Stimulated activated CD8-positive, alpha-beta memory T cell treated with anti-CD3 and anti-CD28 coated beads, Interleukin-15, amount 100 ng/mL, for 1 hour (primary cell): ENCODE measurements around the gene ZNF24.

ENCODE experiments used
- DNase-seq: peaks from one replicate; pipeline ENCODE4 v3.0.0-alpha.2; 2020; ENCODE audit warnings: low read depth

Gene ZNF24

DNA sequence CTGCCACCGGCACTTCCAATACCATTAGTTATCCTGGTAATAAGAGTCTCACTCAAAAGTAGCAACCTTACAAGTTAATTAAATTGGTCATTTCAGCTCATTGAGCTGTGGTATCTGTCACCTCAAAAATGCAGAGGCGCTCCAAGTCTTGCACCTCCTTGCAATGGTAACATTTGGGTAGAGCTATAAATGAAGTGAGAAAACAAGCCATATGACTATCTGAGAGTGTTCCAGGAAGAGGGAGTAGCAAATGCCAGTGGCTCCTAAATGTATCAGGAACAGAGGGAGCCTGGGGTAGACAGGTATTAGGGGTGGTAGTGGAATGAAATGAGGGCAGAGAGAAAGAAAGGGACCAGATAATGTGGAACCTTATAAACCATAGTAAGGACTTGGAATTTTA, 48.2 kb downstream of the ZNF24 start:
- DNase-seq = no peak

DNA sequence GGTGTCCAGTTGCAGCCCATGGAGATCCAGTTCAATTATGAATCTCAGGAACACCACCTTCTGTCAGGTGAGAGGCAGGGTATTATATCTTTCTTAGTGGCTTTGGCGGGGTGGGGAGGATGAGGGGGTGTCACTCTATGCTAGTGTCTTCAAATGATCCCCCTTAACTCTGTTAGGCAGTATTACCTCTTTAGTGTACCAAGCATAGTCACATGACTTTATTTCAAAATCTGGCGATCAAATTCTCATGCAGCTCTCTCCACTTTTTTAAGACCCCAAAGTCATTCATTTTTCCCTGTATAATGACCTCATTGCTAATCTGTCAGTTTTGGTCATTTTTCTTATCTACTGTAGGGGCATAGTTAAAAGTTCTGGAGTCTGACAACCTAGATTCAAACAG, 53.1 kb downstream of the ZNF24 start:
- DNase-seq = no peak

DNA sequence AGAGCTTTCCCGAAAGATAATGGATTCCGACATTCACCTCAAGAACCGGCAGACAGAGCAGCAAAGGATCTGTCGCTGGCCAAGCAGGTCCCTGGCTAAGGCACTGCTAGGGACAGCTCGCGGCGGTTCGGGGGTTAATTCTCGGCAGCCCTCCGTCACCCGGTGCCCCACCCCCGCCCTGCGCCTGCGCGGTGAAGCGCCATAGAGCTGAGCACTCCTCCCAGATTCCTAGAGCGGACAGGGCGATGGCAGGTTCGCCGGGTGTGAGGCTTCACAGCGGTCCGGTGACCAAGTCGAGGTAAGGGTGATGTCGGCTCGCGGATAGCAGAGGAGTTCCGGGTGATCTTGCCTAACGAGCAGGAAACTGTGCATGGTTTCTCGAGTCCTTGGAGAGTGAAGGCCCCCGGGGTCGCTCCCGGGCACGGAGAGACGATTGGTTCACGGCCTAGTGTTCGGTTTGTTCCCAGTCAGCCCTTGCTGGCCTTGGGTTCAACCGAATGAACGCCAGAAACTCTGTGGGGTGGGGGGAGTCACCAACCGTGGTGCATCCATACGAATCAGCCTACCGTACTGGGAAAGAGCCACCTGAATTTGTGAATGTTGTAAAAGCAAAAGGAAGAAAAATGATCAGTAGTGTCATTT, 54.0 kb downstream of the ZNF24 start, which contains the start of gene ZSCAN30:
TSS of gene ZSCAN30 (minus strand) at position 136 of the 642 bp plus-strand sequence. CDS start 25,877 bp downstream, outside the sequence.
- DNase-seq = peak; percentile 94

DNA sequence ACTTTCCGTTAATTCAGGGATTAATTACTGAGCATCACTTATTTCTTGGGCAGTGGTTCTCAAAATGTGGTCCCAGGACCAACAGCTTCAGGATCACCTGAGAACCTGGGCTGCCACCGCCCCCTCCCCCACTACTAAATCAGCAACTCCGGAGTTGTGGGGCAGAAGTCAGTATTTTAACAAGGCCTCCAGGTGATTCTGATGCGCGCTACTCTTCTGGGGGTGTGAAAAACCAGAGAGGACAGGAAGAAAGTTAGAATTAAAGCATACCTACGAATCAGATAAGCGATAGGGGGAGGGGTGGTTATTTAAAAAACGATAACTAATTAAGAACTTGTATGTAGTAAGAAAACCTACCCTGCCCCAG, 54.5 kb downstream of the ZNF24 start:
- no peak for DNase-seq

DNA sequence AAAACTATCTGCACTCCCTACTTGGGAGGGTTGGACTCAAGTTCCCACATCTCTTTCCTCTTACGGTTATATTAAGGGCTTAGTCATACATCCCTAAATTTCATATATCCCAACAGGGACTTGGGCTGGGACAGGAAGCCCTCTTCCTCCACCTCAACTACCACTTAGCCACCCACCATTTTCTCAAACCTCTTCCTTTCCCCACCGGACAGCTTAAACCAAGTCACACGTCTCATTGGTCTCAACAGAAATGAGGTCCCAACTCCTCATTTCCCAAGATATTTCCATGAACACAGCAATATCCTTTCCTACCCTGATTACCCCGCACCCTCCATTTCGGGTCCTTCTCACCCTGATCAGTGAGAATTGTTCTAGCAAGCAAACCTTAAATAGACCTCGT, 54.9 kb downstream of the ZNF24 start:
- no peak for DNase-seq

DNA sequence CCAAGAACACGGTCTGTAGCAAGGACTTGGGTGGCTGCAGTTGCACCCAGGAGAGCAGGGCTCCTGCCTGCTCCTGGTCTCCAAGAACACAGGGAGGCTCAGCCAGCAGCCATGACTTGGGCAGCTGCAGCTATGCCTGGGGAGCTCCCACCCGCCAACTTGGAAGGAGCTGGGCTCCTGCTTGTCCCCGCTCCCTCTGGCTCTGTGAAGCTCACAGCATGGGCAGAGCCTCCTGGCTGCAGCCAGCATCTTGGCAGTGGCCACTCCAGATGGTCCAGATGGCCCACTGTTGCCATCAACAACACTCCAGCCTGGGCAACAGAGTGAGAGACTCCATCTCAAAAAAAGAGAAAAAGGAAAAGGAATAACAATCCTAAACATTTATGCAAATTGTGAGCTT, 59.4 kb downstream of the ZNF24 start:
- no peak for DNase-seq

DNA sequence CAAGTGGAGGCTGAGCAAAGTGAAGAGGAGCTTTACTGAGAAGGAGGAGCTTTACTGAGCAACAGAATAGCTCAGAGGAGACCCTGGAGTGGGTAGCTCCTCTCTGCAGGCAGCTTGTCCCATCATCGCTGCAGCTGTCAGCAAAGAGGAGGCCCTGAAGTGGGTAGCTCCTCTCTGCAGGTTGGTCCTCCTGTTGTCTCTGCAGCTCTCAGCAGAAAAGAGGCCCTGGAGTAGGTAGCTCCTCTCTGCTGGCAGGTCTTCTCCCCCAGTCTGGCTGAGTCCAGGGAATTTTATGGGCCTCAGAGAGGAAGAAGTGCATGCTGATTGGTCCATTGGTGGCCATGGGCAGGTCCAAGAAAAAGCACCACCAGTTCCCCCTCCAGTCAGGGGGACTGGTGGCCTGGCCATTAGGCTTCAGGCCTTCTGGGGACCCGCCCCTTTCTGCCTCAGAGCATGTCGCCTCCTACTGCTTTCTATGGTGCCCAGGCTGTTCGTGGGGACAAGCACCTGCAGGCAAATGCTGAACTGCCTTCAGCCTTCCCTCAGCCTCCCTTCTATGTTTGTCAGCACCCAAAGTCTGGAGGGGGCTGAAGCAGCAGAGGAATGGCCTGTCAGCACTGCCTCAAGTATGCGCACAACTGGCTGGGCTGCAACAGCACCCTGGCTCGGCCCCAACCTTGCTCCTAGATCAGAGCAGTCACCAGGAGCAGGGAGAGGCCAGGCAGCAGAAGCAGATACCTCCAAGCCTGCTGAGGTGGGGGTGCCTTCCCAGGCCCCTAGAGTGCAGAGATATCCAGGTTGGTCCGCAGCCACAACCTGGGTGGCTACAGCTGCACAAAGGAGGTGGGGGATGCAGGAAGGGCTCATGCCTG, 60.1 kb downstream of the ZNF24 start:
- no peak for DNase-seq

DNA sequence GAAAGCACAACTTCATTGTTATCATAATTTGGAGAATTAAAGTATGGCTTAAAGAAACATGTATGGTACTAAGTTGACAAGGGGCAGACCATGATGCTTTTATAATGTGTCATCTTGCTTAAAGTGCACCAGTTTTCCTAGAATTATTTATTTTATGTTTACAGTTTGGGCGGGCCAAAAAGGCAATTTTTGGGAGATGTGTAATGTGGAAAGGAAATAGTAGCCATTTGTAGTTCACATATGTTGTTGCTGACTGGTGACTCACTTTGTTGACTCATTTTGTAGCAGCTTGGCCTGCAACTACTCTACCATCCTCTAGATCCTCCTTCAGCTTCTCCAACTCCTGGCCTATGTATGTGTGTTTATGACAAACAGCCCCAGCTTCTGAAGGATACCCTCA, 61.9 kb downstream of the ZNF24 start:
- no peak for DNase-seq
